GM19455 (cell line): ENCODE data around the gene PTPRN2.
"Not testable (repeated sequence)": the region's sequence is repeated elsewhere in the genome, so short reads cannot be mapped to it uniquely, and the experiment has no call there.

Source experiments
- ATAC-seq: cut with Tn5 transposase; IDR thresholded peaks from one replicate; pipeline ENCODE4 v1.9.1; 2021; ENCODE audit not compliant: unreplicated experiment

Gene PTPRN2

DNA sequence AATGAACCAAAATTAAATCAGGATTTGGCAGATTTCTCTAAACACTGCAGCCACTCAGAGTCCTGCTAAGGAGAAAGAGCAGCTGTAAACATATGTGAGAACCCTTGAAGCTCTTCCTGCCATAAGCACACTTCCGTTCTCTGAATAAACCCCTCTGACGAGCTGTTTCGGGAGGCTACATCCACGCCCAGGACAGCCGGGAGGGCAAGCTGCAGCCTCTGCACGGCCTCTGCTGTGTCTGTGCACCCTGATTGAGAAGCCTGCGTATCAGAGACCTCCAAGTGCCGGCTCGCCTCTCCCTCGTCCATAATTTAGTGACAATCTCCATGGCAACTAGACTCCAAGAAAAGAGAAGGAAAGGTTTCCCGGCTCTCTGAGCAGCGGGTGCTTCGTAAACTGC is 114.4 kb downstream of the PTPRN2 start:
- ATAC-seq: no peak

DNA sequence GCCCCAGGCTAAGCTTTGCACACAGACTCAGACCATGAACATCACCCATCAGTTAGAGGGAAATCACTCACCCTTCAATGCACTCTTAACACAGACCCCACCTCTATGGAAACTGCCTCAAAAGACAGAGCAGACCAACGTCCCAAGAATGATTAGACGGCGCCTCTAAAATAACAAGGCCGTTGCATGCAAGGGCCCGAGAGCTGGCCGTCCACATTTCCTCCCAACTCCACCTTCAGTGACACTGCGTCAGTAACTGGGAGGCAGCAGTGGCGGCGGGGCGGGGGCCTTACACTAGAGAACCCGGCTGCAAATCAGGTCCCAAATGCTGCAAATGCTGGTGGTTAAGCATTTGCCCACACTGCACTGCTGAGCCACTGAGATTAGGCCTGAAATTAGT is 115.0 kb downstream of the PTPRN2 start:
- ATAC-seq: no peak

DNA sequence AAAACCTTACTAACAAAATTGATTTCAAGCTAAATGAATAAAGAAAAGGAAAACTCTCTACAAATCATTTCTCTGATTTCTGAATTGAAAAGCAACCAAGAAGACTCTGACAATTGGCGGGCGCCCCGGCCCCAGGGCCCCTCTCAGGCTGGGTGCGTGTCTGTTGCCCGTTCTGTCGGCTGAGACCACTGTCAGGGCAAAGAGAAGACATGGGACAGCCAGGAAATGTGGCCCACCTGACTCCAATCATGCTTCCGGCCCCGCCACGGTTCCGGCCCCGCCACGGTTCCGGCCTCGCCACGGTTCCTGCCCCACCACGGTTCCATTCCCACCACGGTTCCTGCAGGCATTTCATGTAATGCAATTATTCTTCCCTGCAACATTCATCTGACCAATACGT is 115.9 kb downstream of the PTPRN2 start:
- no peak for ATAC-seq

DNA sequence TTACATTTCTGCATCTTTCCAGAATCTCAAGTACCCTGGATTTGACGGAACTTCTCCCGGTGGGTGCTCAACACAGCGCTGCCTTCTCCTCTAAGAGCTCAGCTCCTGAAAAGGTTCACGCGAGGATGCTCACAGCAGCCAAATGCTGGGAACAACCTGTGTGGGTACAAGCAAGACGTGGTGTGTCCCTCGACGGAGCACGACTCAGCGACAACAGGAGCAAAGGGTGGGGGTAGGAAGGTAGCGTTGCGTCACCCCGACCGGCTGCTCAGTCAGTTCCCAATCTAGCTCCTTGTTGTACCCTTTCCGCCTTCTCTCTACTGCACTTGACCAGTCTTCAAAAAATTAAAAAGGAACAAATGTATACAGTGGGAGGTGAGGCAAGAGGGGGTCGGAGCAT is 117.3 kb downstream of the PTPRN2 start:
- ATAC-seq: no peak

DNA sequence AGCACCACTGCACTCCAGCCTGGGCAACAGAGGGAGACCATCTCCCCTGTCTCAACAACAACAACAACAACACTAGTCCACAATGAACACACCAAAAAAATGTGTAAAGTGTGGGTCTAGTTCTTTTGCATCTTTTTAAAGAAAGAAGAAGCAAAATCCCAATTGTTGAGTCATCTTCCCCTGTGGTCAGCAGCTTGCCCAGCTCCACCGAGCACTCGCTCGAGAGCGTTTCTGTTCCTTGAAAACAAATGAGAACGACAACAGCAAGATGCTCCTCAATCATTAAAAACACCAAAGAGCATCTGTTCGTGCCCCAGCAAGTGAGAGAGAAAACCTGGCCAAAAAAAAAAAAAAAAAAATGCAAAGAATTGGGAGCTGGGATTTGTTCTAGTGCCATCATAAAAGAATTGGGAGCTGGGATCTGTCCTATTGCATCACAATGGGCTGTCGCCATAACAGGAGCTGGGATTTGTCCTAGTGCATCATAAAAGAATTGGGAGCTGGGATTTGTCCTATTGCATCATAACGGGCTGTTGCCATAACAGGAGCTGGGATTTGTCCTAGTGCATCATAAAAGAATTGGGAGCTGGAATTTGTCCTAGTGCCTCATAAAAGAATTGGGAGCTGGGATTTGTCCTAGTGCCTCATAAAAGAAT is 118.1 kb downstream of the PTPRN2 start:
- ATAC-seq: no peak

DNA sequence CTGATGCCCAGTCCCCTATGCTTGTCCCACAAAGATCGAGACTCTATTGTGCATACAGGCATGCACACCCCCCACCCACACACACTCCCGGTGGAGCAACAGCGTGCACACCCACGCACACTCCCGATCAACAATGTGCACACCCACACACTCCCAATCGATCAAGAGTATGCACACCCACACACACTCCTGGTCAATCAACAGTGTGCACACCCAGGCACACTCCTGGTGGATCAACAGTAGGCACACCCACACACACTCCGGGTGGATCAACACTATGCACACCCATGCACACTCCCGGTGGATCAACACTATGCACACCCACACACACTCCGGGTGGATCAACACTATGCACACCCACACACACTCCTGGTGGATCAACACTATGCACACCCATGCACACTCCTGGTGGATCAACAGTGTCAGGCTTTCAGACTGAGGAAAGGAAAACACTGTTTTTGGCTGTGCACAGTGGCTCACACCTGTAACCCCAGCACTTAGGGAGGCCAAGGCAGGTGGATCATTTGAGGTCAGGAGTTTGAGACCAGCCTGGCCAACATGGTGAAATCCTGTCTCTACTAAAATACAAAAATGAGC is 118.8 kb downstream of the PTPRN2 start:
- no peak for ATAC-seq

DNA sequence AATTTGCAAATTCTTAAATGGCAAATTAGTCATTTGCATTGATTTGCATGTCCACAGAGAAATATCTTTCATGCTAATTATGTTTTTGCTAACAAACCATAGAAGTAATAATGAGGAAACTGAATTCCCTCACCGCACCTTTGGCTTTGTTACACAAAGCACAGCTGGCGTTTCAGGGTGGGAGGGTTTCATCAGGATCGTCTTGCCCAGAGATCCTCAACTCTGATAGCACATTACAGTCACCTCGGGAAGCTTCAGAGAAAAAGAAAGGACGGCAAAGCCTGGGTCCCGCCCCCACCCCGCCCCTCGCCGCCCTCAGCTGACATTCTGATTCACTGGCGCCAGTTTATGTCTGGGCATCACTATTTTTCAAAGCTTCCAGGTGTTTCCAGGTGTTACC is 119.4 kb downstream of the PTPRN2 start:
- ATAC-seq: no peak

DNA sequence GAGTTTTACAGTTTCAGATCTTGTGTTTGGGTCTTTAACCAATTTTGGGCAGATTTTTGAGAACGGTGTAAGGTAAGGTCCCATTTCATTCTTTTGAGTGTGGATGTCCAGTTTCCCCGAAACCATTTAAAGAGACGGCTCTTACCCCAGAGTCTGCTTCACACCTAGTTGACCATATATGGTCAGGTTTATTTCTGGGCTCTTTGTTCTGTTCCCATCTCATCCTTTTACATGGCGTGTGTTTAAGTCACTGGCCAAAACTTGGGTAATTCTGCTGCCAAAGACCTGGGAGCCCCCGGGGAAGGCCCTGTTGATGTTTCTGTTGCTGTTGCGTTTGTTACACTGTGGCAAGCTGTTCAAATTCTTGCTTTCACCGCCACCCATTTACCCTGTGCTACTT is 120.1 kb downstream of the PTPRN2 start:
- ATAC-seq: no peak

DNA sequence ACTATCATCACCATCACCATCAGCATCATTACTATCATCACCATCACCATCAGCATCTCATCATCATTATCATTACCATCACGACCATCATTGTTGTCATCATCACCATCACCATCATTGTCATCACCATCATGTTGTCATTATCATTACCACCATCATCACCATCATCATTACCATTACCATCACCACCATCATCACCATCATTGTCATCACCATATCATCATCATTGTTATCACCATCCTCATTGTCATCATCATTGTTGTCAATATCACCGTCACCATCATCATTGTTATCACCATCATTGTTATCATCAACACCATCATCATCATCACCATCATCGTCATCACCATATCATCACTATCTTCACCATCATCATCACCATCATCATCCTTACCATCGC is 124.3 kb downstream of the PTPRN2 start:
- no peak for ATAC-seq

DNA sequence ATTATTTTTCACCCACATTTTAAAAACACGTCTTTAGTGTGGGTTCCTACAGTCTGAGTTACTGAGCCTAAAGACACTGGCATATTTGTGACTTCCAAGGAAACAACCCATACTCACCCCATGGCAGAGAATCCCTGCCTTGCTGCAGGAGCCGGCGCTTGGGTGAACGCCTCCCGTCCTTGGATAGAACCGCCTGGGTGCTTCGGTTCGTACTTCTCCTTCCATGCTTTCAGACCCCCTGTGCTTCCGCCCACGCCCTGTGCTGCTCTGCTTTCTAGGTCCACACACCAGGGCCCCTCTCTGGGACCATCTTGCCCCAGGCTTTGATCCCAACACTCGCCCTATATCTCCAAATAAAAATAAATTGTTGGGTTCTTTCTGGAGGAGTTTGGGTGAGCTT is 125.8 kb downstream of the PTPRN2 start:
- no peak for ATAC-seq

DNA sequence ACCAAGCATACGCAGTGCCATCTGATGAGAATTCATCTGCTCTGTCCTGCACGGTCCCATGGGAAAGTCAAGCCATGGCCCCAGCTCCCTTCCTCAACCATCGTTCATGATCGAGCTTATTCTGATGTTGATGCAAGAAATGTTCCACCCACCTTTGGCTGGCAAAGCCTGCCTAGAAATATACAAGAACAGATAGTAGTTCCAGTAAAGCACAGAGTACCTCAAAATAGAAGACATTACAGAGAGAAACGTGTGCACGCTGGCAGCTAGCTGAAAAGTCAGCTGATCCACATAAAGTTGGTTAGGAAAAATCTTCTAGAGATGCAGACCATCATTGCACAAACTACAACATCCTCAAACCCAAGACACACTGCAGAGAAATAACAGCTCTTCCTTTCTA is 127.0 kb downstream of the PTPRN2 start:
- no peak for ATAC-seq

DNA sequence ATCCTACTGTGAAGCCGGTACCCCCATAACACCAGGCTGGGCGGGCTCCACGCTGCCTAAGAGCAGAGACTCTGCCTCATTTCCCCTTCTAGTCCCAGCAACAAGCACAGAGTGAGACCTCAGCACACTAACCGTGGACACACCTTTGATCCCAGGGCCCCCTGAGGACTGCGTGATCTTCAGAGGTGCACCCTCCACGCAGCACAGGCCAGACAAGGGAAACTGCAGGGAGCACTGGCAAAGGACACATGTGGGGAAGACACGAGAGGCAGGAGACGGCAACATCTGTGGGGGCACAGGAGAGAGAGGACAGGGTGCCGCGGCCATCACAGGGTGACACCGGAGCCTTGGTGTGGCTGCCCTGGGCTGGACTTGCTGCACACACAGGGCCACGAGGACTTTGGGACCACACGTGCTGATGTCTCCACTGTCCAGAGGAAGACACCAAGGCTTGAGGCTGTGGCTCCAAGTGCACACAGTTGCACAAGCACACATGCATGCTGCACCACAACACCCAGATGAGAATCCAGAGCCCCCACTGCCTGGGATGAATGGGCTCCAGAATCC is 128.8 kb downstream of the PTPRN2 start:
- no peak for ATAC-seq

DNA sequence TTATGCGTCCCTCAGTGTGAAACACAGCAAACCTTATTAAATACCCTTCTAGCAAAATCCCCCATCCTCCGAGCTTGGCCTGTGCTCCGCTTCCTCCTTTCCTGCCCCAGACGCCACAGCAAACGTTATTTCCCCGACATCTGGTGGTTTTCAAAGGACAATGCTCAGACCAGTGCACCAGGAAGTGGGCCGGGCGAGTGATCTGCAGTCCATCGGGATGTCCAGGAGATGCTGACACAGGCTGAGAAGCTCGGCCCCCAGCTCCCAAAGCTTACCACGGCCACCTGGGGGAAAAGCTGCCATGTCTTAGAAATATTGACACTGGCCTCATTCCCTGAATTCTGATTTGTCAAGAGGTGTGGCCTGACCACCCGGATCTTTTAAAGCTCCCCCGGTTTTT is 129.5 kb downstream of the PTPRN2 start:
- ATAC-seq: no peak

DNA sequence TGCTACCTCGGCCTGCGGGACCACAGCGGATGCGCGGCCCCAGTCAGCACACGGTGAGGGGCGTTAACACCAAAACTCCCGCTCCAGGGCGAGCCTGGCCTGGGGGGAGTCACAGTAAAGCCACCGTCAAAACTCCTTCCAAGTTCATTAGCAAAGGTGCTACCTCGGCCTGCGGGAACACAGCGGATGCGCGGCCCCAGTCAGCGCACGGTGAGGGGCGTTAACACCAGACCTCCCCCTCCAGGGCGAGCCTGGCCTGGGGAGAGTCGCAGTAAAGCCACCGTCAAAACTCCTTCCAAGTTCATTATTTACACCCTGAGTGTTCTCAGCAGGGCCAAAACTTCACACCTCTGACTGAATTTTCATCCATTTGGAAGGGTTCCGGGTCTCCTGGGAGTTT is 130.0 kb downstream of the PTPRN2 start:
- ATAC-seq: not testable (repeated sequence)

DNA sequence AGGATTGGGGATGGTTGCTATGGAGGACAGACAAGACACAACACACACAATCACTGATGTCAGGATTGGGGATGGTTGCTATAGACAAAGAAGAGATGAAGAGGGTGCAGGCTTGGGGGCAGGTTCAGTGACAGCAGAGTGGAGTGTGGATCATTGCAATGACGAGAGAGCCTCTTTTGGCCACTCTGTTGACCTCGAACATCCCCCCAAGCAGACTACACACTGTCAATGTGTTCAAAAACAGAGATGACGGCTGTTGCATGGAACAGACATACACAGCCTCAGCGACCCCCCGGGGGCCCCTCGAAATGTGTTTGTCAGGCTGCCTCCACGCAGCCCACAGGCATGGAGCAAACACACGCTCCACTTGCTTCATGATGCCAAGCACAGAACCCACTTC is 133.0 kb downstream of the PTPRN2 start:
- no peak for ATAC-seq

DNA sequence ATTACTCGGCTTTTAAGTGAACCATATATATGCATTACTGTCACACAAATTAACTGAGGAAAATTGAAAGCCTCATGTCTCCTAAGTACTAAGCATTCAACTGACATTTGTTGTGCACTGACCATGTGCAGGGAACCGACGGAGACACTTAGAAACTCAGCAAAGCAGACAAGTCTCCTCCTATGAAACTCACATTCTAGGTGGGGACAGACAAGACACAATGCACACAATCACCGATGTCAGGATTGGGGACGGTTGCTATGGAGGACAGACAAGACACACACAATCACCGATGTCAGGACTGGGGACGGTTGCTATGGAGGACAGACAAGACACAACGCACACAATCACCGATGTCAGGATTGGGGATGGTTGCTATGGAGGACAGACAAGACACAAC is 134.0 kb downstream of the PTPRN2 start:
- ATAC-seq: no peak

DNA sequence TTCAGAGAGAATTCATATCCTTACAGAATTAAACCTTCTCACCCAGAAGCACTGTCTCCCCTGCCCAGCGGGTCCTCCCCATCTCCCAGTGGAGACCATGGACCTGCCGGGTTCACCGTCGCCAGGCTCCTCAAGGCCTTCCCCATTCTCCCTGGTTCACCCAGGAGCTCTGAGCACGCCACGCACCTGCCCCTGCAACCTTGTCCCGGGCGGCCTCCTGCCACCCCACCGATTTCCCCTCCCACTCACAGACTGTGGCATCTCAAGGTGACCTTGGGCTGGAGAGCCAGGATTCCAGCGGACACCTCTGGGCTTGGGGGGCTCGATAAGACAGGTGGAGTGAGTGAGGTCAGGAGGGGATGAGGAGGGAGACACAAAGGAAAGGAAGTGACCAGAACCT is 135.3 kb downstream of the PTPRN2 start:
- no peak for ATAC-seq

DNA sequence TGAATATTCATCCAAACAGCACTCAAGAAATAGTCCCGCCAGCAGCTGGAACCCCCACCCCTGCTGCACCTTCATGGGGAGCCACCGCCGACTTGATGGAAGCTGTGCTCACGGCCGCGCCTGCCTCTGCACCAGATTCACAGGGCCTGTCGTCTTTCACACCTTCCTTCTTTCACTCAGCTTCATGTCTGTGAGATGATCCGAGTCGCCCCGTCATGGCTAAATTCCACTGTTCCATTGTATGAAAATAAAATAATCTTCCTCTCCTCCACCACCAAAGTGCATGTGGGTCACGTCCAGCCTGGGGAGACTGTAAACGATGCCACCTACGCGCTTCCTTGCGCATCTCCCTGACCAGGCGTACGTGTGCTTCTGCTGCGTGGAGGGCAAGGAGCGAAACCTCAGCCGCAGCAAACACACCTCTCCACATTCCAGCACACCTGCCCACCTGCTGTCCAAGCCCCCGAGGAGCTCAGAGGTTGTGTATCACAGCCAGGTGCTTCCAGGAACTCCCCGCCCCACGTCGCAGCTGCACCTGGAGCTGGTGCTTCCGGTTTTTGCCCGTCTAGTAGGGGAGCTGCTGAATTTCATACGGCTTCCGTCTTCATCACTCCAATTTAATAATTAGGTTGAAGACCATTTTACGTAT is 137.0 kb downstream of the PTPRN2 start:
- no peak for ATAC-seq

DNA sequence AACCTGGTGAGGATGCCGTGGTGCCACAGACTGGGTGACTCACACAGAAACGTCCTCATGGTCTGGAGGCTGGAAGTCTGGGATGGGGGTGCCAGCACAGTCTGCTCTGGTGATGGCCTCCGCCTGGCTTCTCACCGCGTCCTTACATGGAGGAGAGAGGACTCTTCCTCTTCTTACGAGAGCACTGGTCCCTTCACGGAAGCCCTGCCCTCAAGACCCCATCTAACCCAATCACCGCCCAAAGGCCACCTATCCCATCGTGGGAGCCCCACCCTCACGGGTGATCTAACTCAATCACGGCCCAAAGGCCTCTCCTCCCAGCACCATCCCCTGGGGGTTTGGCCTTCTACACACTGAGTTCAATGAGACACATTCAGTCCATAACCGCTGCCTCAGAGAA is 137.7 kb downstream of the PTPRN2 start:
- ATAC-seq: no peak

DNA sequence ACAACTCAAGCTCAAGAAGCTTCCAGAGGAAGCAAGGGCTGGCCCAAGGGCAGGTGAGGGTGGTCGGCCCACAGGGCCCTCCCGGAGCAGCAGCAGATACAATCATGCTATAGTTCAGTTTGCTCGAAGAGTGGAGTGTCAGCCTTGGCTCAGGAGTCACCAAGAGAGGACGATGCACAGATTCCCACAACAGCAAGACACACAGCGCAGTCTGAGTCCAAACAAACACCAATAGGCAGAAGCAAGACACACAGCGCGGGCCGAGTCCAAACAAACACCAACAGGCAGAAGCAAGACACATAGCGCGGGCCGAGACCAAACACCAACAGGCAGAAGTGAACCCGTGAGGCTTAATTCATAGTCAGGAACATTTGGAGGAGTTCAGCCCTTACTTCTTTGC is 138.4 kb downstream of the PTPRN2 start:
- ATAC-seq: no peak

DNA sequence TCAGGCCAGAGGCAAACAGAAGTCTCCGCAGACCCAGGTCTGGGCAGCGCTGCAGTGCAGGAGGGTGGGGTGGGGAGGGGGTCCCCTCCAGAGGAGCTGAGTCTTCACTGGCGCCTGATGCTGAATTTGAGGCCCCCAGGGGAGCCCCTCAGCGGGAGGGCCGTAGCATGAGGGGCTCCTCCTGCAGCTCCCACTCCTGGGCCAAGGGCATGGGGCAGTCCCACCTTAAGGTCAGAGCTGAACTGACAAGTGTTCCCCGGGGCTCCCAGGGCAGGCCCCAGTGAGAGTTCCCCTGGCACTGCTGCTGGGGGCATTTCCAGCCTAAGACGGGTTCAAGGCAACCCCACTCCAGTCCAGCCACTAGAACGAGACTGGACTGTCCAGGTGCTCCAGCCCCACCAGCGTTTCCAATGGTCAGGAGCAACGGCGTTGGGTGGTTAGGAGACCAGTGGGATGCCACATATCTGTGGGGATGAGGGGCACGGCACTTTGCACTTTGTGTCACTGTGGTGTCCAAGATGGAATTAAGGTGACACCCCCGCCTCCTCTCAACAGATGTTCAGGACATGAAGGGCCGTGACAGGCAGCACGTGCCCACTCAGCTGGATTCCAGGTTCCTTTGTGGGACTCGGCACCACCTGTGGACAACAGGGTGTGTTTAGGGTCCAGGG is 139.1 kb downstream of the PTPRN2 start:
- no peak for ATAC-seq
